Superior temporal gyrus (tissue), 1 donor: ENCODE measurements around the gene USPL1.
A peak's percentile ranks its signal among the peaks of the same experiment; 100 is the strongest.

Source experiments
- DNase-seq: peaks from one replicate; pipeline ENCODE4 v3.0.0-alpha.2; 2016; ENCODE audit errors: extremely low spot score

USPL1 gene

GRCh38 chr13:30696278-30697176, 78.8 kb downstream of the USPL1 start:
- DNase-seq, result peak; percentile 29

DNA sequence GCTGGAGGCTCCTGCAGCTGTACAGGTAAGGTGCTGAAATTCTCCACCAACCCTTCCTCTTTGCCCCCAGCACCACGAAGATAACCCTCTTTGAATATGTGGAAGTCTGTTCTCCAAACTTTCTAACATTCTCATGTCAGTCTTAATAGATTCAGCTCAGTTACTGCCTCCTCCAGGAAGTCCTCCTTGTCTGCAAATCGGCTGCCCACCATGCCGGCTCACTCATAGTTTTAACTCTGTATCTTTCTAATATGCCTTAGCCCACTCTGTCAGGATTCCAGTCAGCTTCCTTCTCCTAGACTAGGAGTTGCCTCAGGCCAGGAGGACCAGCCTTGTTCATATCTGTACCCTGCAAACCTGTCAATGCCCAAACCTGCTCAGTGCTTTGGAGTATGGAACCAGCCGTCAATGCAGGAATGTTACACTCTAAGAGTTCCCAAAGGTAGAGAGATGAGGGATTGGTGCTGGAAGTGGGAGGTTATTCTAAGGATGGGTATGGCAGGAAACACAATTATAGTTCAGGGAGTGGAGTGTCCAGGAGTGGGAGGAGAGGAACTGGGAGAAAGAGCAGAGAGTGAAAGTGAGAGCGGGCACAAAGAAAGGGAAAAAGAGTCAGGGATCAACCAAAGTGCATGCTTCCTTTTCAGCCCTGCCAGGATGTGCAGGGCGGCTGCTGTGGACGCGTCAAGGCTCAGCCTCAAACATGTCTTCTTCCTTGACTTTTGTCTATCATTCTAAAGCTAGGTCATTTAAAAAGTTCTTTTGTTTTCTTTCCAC, 79.6 kb downstream of the USPL1 start:
- DNase-seq, result no peak

GRCh38 chr13:30697996-30698401, 80.3 kb downstream of the USPL1 start:
- no peak for DNase-seq

- DNase-seq, result no peak
Observed at GRCh38 chr13:30698488-30699005, 80.8 kb downstream of the USPL1 start.

GRCh38 chr13:30700364-30700763, 82.6 kb downstream of the USPL1 start:
- no peak for DNase-seq

DNA sequence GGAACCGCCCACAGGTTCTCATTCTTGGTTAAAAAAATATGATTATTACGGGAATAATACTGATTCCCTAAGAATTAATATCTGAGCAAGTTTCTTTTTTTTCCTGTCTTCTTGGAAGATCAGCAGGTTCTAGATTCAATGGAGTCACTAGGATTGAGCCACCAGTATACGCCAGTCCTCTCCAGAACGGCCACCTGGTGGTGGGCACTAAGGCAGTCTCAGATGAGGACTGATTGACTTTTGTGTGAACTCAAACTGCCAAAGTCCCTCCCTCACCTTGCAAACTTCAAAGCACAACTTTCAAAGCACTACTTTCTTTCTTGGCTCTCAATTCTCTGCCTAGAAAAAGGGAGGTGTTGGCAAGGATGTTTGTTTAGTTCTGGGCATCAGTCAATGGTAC, 84.3 kb downstream of the USPL1 start:
- DNase-seq, result no peak

- no peak for DNase-seq
Observed at GRCh38 chr13:30704596-30704995, 86.9 kb downstream of the USPL1 start.

DNA sequence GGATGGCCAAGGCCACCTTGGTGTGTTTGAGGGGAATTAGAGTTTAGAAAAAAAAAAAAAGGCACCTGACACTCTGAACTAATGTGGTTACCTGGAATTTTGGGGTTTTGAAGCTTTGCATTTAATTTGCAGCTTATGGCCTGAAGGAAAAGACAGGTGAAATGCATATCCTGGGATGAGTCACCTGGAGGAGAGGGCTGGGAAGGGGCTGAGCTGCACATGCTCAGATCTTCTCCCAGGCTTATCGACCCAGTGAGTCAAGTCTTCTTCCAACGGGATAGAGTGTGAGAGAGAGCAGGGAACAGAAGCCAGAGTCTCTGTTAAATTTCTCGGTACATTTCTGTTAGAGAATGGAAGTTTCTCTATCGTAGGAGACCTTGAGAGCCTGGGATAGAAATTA, 88.0 kb downstream of the USPL1 start:
- DNase-seq, result no peak

DNA sequence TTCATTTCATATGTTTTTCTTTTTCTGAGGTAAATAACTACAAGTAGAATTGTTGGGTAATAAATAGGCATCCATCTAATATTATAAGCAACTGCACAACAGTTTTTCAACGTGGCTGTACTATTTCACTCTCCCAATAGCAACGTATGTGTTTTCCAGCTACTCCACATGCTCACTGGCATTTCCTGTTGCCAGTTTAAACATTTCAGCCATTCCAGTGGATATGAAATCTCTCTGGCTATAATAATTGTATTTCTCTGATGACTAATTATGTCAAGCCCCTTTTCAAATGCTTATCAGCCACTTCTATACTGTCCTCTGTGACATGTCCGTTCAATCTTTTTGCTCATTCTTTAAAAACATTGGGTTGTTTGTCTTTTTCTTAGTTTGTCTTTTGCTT, 90.8 kb downstream of the USPL1 start:
- DNase-seq, result no peak
